Measurements from ENCODE around the gene KCNJ1.

- TF ChIP-seq CTCF (conservative IDR thresholded peaks at IDR 0.05; ENCODE audit: low read depth, low read length) = no peak
- TF ChIP-seq EZH2 (IDR thresholded peaks at IDR 0.05; ENCODE audit: low read length, unreplicated experiment) = no peak
- TF ChIP-seq EZH2phosphoT487 (IDR thresholded peaks at IDR 0.05; ENCODE audit: borderline replicate concordance, low read length) = no peak
Observed at GRCh38 chr11:128901653-128902514, 34.8 kb upstream of the KCNJ1 start.
